Lung (tissue), 12 donors: ENCODE measurements around the gene AGRN. TPM values are rescaled to one million over a fixed set of nuclear protein-coding genes. Genes with fewer than 3 reads are reported as not detected.

Experiments
- ATAC-seq: fragments of 200-7000 bp; cut with Tn5 transposase; one replicate; pipeline ENCODE4 v1.9.1; 2020; ENCODE audit warnings: moderate number of reproducible peaks; ENCODE audit not compliant: insufficient read depth, low FRiP score
- DNase-seq, 3 donors: peaks; one replicate each; pipeline ENCODE4 v3.0.0-alpha.2; 2013 to 2017
- H3K27ac ChIP-seq, 2 donors: one replicate each; pipeline ENCODE4 v1.5.1; 2013; ENCODE audit warnings: mild to moderate bottlenecking in 2 of 2, moderate library complexity in 2 of 2, control low read depth in 1 of 2, inconsistent platforms in 1 of 2, low read depth in 1 of 2, low read length in 1 of 2
- H3K27me3 ChIP-seq, 3 donors: one replicate each; pipeline ENCODE4 v1.5.1; 2013; ENCODE audit warnings: low read length in 2 of 3; ENCODE audit not compliant: control insufficient read depth in 3 of 3, insufficient read depth in 3 of 3
- H3K36me3 ChIP-seq, 4 donors: one replicate each; pipeline ENCODE4 v1.5.1; 2013; ENCODE audit warnings: low read length in 4 of 4, mild to moderate bottlenecking in 1 of 4, moderate library complexity in 1 of 4; ENCODE audit not compliant: control insufficient read depth in 4 of 4, insufficient read depth in 4 of 4
- H3K4me1 ChIP-seq, 5 donors: one replicate each; pipeline ENCODE4 v1.5.1; 2013; ENCODE audit warnings: low read length in 5 of 5, mild to moderate bottlenecking in 2 of 5, moderate library complexity in 1 of 5; ENCODE audit not compliant: control insufficient read depth in 5 of 5, insufficient read depth in 5 of 5
- H3K4me3 ChIP-seq: one replicate; pipeline ENCODE4 v1.5.1; 2013; ENCODE audit warnings: mild to moderate bottlenecking, control low read depth, moderate library complexity
- H3K9ac ChIP-seq, 2 donors: one replicate each; pipeline ENCODE4 v1.5.1; 2013; ENCODE audit warnings: low read length in 2 of 2, control low read depth in 1 of 2; ENCODE audit not compliant: insufficient read depth in 1 of 2
- H3K9me3 ChIP-seq, 4 donors: one replicate each; pipeline ENCODE4 v1.5.1; 2013; ENCODE audit warnings: low read length in 3 of 4, mild to moderate bottlenecking in 1 of 4, moderate library complexity in 1 of 4; ENCODE audit not compliant: control insufficient read depth in 4 of 4, insufficient read depth in 3 of 4
- CTCF ChIP-seq: IDR thresholded peaks from 2 replicates; pipeline ENCODE4 v1.5.1; 2012; ENCODE audit warnings: mild to moderate bottlenecking; ENCODE audit errors: control extremely low read depth, extremely low read depth
- WGBS, 2 donors: extraction: QIAGEN DNeasy Blood & Tissue Kit; methylation state at CpG; one replicate each; pipeline ENCODE4 v1.1.7; 2013; 5-methylcytosine and 5-hydroxymethylcytosine counted together
- polyA plus RNA-seq, 2 donors: library from polyadenylated mRNA; stranded (reverse); fragments of 200-250 nt; gene quantifications; one replicate each; pipeline ENCODE4 v1.2.1, GENCODE V29; 2013
- total RNA-seq, 2 donors: library from RNA; depleted of rRNA in 1 of 2; stranded (reverse); fragments of >200 nt in 1 of 2; gene quantifications; one replicate each; pipeline ENCODE4 v1.2.1, GENCODE V29; 2014 to 2021
- donor health status: control.
- donor health status: control.
- donor health status: Bipolar disorder and iron deficiency.
- donor health status: healthy.
- donor health status: DM: yes; HTN: yes; CAD: no.

The AGRN gene
- total and polyA plus RNA-seq, 4 donors = 30.7 to 124 (median 85.2) TPM

DNA sequence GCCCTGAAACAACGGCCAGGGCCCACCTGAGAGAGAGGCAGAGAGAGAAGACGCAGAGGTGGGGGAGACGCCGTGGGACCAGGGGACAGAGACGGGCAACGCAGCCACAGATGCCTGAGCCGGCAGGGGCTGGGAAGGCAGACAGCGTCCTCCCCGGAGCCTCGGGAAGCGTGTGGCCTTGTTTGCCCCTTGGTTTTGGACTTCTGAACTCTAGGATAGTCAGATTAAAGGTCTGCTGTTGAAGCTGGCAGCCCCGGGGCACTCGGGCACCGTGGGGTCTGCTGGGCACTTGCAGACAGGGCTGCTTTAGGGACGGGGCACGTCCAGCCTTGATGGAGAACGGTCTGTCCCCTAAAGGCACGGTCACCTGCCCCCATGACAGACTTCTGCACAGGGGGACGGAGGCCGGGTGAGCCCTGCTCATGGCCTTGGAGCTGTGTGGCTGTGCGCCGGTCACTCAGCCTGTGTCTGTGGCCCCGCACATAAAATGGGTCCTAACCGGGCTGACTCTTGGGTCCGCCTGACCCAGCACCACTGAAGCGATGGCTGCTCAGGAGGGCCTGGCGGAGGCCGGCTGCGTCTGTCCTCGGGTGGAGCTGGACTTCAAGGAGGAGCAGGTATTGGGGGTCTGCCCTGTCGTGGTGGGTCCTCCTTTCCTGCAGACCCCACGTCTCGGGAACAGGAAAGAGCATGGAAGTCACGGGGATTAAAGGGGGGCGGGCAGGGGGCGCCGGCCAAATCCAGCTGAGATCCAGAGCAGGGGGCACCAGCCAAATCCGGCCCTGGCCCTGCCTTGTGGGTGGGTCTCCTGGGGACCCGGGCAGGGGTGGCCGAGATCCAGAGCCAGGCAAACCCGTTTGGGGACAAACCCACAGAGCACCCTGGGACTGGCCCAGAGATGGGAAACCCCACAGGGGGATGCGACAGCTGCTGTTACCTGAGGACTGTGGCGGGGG is 63.8 kb downstream of the AGRN start:
- H3K4me1 ChIP-seq = peaks cover 0 to 12% (median 9%) of the 10 kb centered on the region in 5 donors
- peaks cover 0 to 3% (median 0%) of the 10 kb centered on the region in 3 donors for H3K27me3 ChIP-seq
- no peak for DNase-seq
- WGBS, 2 donors = 94 to 96% methylated on average over 42 to 43 of the region's 43 CpGs
- no peak overlapping the region for H3K27ac ChIP-seq
- no peak overlapping the region for H3K4me3 ChIP-seq
- H3K36me3 ChIP-seq = peaks cover 0 to 15% (median 0%) of the 10 kb centered on the region in 4 donors
- no peak overlapping the region for H3K9ac ChIP-seq
- no peak for TF ChIP-seq CTCF
- no peak for ATAC-seq
- no peaks in the 10 kb centered on the region for H3K9me3 ChIP-seq

DNA sequence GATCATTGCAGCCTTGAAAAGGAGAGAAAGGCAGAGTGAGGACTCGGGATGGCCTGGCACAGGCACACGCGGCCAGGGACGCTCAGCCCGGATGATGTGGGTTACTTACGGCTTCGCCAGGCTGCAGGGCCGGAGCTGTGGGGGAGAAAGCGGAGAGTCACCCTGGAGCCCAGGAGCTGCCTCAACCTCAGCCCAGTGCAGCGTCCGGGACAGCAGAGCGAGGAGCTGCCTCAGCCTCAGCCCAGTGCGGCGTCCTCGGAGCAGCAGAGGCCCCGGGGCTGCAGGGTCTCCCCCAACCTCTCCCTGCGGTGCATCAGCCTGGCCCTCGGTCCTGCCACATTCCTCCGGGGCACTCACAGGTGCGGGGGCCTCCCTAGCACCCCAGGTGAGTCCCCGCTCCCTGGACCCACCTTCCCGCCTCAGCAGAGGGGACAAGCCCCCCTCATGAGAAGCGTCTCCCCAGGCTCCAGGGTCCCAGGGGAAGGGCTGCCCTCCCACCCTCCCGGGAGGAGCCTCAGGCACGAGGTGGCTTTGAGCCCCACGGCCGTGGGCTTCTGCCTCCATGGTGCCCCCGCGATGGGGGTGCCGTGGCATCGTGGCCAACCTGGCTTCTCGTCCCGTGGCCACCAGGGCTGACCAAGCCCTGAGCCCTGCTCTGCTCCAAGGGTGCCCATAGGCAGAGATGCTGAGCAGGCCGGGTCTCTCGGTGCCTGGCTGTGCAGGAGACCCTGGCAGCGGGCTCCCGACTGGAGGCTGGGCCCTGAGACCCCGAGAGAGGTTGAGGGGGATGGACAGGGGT is 64.7 kb downstream of the AGRN start:
- Histone ChIP-seq H3K27me3 (peaks cover 0 to 1% (median 0%) of the 10 kb centered on the region in 3 donors), H3K4me3 (no peak overlapping the region), H3K9me3 (no peaks in the 10 kb centered on the region), H3K9ac (no peak overlapping the region), H3K4me1 (peaks cover 0 to 8% (median 7%) of the 10 kb centered on the region in 5 donors), H3K36me3 (peaks cover 0 to 15% (median 0%) of the 10 kb centered on the region in 4 donors), H3K27ac (no peak overlapping the region)
- peak in 1 of 3 donors; percentile 12 for DNase-seq
- no peak for TF ChIP-seq CTCF
- 94 to 96% methylated on average over 38 of the region's 38 CpGs for WGBS, 2 donors
- no peak for ATAC-seq

DNA sequence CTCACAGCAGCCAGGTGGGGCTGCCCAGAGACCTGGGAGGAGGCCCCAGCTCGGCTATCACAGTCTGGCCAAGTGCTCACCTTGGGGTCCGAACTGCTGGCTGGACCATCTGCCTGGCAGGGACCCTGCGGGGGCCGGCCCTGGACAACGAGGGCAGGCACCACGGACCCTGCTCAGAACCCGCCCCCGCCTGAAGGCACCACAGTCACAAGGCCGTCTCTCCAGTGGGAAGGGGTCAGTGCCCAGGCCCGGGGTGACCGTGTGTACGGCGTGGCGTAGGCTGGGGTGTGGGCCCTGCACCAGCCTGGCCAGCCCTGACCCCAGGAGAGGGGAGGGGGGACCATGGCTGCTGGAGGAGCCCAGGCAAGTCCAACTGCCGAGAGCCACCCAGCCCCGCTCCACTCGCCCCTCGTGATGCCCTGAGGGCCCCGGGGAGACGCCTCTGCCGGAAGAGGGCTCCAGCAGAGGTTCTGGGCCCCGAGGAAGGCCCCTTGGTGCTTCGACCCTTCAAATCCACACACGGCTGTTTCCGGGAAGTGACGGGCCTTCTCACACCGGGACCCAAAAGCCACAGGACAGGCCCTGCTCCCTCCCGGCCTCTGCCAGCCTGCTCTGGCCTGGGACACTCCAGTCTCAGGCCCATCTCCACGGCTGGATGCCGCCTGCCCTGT is 65.4 kb downstream of the AGRN start:
- no peaks in the 10 kb centered on the region for H3K9me3 ChIP-seq
- WGBS, 2 donors = 92 to 93% methylated on average over 26 to 30 of the region's 30 CpGs
- H3K27me3 ChIP-seq = no peaks in the 10 kb centered on the region
- H3K36me3 ChIP-seq = peaks cover 0 to 15% (median 0%) of the 10 kb centered on the region in 4 donors
- DNase-seq = no peak
- no peak overlapping the region for H3K4me3 ChIP-seq
- ATAC-seq = no peak
- peaks cover 0 to under 1% (median 0%) of the 10 kb centered on the region in 5 donors for H3K4me1 ChIP-seq
- no peak overlapping the region for H3K9ac ChIP-seq
- H3K27ac ChIP-seq = no peak overlapping the region
- no peak for TF ChIP-seq CTCF
